Parathyroid adenoma (tissue), 2 donors: ENCODE results near the gene PLXNC1.

Source experiments
- H2AFZ ChIP-seq: fragments of 300-600 bp; sonication (generic); one replicate; pipeline ENCODE4 v1.7.0; 2017; ENCODE audit warnings: antibody characterized with exemption, mild to moderate bottlenecking
- H3K27ac ChIP-seq: fragments of 300-600 bp; sonication (generic); one replicate; pipeline ENCODE4 v1.7.0; 2017
- H3K27me3 ChIP-seq: fragments of 300-600 bp; sonication (generic); one replicate; pipeline ENCODE4 v1.7.0; 2017; ENCODE audit warnings: low read length; ENCODE audit not compliant: control insufficient read depth, insufficient read depth
- H3K36me3 ChIP-seq: fragments of 300-600 bp; sonication (generic); one replicate; pipeline ENCODE4 v1.7.0; 2017; ENCODE audit warnings: low read length; ENCODE audit not compliant: control insufficient read depth, insufficient read depth
- H3K4me1 ChIP-seq: fragments of 300-600 bp; sonication (generic); one replicate; pipeline ENCODE4 v1.7.0; 2017; ENCODE audit warnings: control low read depth
- H3K4me2 ChIP-seq: fragments of 300-600 bp; sonication (generic); one replicate; pipeline ENCODE4 v1.7.0; 2017; ENCODE audit warnings: low read length
- H3K4me3 ChIP-seq: fragments of 300-600 bp; sonication (generic); one replicate; pipeline ENCODE4 v1.7.0; 2017; ENCODE audit warnings: low read depth, low read length
- H3K79me2 ChIP-seq: fragments of 300-600 bp; sonication (generic); one replicate; pipeline ENCODE4 v1.7.0; 2017; ENCODE audit warnings: control low read depth
- H3K9ac ChIP-seq: fragments of 300-600 bp; sonication (generic); one replicate; pipeline ENCODE4 v1.7.0; 2017; ENCODE audit warnings: mild to moderate bottlenecking
- H3K9me3 ChIP-seq: fragments of 300-600 bp; sonication (generic); one replicate; pipeline ENCODE4 v1.7.0; 2017; ENCODE audit warnings: low read length; ENCODE audit not compliant: control insufficient read depth
- TF ChIP-seq, protein P1 (sequence below): fragments of 300-600 bp; sonication (generic); IDR thresholded peaks from one replicate; pipeline ENCODE4 v1.7.0; 2017; ENCODE audit warnings: antibody characterized with exemption, mild to moderate bottlenecking
- donor health status: primary hyperparathyroidism.

Gene PLXNC1

DNA sequence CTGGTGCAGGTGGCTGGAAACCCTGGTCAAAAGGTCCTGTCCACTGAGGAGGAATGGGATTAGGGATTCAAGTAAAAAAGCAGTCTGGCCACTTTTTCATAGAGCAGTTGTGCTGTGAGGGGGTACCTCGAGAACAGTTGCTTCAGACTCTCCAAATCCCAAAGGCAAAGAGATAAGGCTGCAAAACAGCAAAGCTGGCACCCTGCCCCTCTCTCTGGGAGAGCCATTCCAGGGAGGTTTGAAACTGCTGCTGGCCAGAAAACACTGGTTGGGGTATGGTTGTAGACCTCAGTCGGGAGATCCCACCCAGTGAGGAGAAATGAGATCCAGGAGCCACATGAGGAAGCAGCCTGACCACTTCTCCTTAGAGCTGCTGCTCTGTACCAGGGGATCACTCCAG, 174.0 kb downstream of the PLXNC1 start:
- H2AFZ ChIP-seq, result no peak overlapping the region
- no peaks in the 10 kb centered on the region for H3K27me3 ChIP-seq
- H3K4me1 ChIP-seq, result no peaks in the 10 kb centered on the region
- H3K27ac ChIP-seq, result no peak overlapping the region
- no peaks in the 10 kb centered on the region for H3K79me2 ChIP-seq
- no peaks in the 10 kb centered on the region for H3K36me3 ChIP-seq
- H3K9ac ChIP-seq, result no peak overlapping the region
- H3K9me3 ChIP-seq, result no peaks in the 10 kb centered on the region
- no peak overlapping the region for H3K4me3 ChIP-seq
- no peak overlapping the region for H3K4me2 ChIP-seq
- TF ChIP-seq, protein P1, sequence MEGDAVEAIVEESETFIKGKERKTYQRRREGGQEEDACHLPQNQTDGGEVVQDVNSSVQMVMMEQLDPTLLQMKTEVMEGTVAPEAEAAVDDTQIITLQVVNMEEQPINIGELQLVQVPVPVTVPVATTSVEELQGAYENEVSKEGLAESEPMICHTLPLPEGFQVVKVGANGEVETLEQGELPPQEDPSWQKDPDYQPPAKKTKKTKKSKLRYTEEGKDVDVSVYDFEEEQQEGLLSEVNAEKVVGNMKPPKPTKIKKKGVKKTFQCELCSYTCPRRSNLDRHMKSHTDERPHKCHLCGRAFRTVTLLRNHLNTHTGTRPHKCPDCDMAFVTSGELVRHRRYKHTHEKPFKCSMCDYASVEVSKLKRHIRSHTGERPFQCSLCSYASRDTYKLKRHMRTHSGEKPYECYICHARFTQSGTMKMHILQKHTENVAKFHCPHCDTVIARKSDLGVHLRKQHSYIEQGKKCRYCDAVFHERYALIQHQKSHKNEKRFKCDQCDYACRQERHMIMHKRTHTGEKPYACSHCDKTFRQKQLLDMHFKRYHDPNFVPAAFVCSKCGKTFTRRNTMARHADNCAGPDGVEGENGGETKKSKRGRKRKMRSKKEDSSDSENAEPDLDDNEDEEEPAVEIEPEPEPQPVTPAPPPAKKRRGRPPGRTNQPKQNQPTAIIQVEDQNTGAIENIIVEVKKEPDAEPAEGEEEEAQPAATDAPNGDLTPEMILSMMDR, result no peak

DNA sequence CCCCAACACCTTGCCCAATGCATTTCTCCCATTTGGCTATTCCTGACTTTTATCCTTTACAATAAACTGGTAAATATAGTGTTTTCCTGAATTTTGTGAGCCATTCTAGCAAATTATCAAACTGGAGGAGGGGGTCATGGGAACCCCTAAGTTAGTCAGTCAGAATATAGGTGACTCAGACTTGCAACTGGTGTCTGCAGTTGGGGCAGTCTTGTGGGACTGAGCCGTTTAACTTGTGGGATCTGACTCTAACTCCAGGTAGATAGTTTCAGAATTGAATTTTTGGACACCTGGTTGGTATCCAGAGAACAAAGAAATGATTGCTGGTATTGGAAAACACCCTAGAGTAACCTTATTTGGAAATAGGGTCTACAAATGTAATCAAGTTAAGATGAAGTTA, 177.9 kb downstream of the PLXNC1 start:
- no peaks in the 10 kb centered on the region for H3K36me3 ChIP-seq
- H3K9me3 ChIP-seq, result no peaks in the 10 kb centered on the region
- TF ChIP-seq, protein P1, result no peak

DNA sequence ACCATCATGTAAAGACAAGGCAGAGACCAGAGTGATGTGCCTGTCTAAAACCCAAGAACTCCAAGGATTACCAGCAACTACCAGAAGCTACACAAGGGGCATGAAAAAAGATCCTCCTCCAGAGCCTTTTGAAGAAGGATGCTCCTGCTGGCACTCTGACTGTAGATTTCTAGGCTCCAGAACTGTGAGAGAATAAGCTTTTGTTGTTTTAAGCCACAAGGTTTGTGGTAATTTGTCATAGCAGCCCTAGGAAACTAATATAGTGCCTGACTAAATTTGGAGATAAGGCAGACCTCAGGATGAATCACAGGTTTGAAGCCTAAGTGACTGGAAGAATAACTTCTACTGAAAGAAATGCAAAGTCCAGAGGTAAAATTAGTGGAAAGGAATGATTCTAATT, 178.3 kb downstream of the PLXNC1 start:
- no peaks in the 10 kb centered on the region for H3K27me3 ChIP-seq
- no peaks in the 10 kb centered on the region for H3K4me1 ChIP-seq
- no peaks in the 10 kb centered on the region for H3K9me3 ChIP-seq
- H3K36me3 ChIP-seq, result no peaks in the 10 kb centered on the region
- H3K4me3 ChIP-seq, result no peak overlapping the region
- H2AFZ ChIP-seq, result no peak overlapping the region
- H3K79me2 ChIP-seq, result no peaks in the 10 kb centered on the region
- H3K27ac ChIP-seq, result no peak overlapping the region
- no peak overlapping the region for H3K9ac ChIP-seq
- TF ChIP-seq, protein P1, result no peak
- H3K4me2 ChIP-seq, result no peak overlapping the region

More for the DNA sequence above, 177.9 kb downstream of the PLXNC1 start:
- Histone ChIP-seq H3K4me2 (no peak overlapping the region), H3K79me2 (no peaks in the 10 kb centered on the region), H3K27me3 (no peaks in the 10 kb centered on the region), H2AFZ (no peak overlapping the region), H3K4me1 (no peaks in the 10 kb centered on the region), H3K27ac (no peak overlapping the region), H3K9ac (no peak overlapping the region), H3K4me3 (no peak overlapping the region)

DNA sequence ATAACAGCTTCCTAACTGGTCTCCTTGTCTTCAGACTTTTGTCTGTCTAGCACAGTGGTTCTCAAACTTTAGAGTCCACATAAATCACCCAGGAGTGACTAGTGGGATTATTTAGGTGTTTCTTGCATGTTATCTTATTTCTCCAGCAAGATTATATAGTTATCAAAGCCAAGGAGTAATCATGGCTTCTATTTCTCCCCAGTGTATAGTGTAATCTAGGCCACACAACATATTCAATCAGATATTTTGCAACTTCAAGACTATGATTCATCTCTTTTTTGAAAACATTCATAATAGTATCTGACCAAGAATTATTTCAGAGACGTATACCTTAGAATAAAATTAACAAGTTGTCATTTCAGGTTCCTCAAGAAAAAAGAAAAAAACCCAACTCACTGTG, 179.4 kb downstream of the PLXNC1 start:
- no peaks in the 10 kb centered on the region for H3K27me3 ChIP-seq
- H3K9me3 ChIP-seq, result no peaks in the 10 kb centered on the region
- no peaks in the 10 kb centered on the region for H3K4me1 ChIP-seq
- H2AFZ ChIP-seq, result no peak overlapping the region
- H3K27ac ChIP-seq, result no peak overlapping the region
- no peaks in the 10 kb centered on the region for H3K79me2 ChIP-seq
- no peaks in the 10 kb centered on the region for H3K36me3 ChIP-seq
- no peak overlapping the region for H3K4me2 ChIP-seq
- no peak overlapping the region for H3K4me3 ChIP-seq
- TF ChIP-seq, protein P1, result no peak
- H3K9ac ChIP-seq, result no peak overlapping the region

DNA sequence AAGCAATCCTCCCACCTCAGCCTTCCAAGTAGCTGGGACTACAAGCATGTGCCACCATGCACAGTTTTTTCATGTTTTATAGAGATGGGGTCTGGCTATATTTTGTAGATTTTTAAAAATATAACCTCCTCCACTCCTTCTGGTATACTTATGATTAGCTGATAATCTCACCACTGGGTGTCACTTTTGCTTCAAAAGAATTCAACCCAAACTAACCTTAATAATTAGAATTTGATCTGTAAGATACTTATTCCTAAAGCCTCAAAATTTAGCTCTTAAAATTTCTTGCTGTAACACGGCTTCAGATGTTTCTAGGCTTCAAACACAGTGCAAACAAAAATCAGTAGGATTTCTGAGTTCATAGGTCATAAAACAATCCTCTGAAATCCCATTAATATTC, 181.0 kb downstream of the PLXNC1 start:
- no peak overlapping the region for H3K9ac ChIP-seq
- no peak overlapping the region for H3K4me3 ChIP-seq
- TF ChIP-seq, protein P1, result no peak
- H3K4me1 ChIP-seq, result no peaks in the 10 kb centered on the region
- H2AFZ ChIP-seq, result no peak overlapping the region
- no peaks in the 10 kb centered on the region for H3K79me2 ChIP-seq
- H3K4me2 ChIP-seq, result no peak overlapping the region
- no peaks in the 10 kb centered on the region for H3K9me3 ChIP-seq
- no peak overlapping the region for H3K27ac ChIP-seq
- no peaks in the 10 kb centered on the region for H3K27me3 ChIP-seq
- no peaks in the 10 kb centered on the region for H3K36me3 ChIP-seq
